SU-DHL-6 (cell line): ENCODE data around the gene PHRF1.

Experiments
- CTCF ChIP-seq: fragments of 200-600 bp; sonication (generic); IDR thresholded peaks from one replicate; pipeline ENCODE4 v1.5.1; 2017; ENCODE audit warnings: antibody characterized with exemption, mild to moderate bottlenecking, low read length, moderate library complexity; ENCODE audit not compliant: insufficient read depth, poor library complexity, severe bottlenecking
- EZH2phosphoT487 ChIP-seq: fragments of 200-600 bp; sonication (generic), shearing (Covaris generic); conservative IDR thresholded peaks from 2 replicates; pipeline ENCODE4 v1.6.1; 2018; ENCODE audit warnings: mild to moderate bottlenecking, antibody characterized with exemption, low read length, moderate library complexity, mixed read lengths

GRCh38 chr11:615504-616319 is 39.4 kb downstream of the PHRF1 start, which contains the start of gene IRF7:
- TF ChIP-seq CTCF, result no peak
- no peak for TF ChIP-seq EZH2phosphoT487
